Brain microvascular endothelial cell (primary cell): ENCODE measurements around the gene PSMG4.
A peak's percentile ranks its signal among the peaks of the same experiment; 100 is the strongest.

Experiments used
- DNase-seq: peaks from one replicate; pipeline ENCODE4 v3.0.0-alpha.2; 2020
- H3K27ac ChIP-seq: fragments of 250-450 bp; sonication (Bioruptor Pico); 2 replicates; pipeline ENCODE4 v1.5.1; 2020; ENCODE audit warnings: mild to moderate bottlenecking, moderate library complexity
- H3K27me3 ChIP-seq: fragments of 250-450 bp; sonication (Bioruptor Pico); replicated peaks from 2 replicates; pipeline ENCODE4 v1.5.1; 2020; ENCODE audit warnings: mild to moderate bottlenecking
- H3K36me3 ChIP-seq: fragments of 250-450 bp; sonication (Bioruptor Pico); replicated peaks from 2 replicates; pipeline ENCODE4 v1.5.1; 2020; ENCODE audit warnings: mild to moderate bottlenecking
- H3K4me3 ChIP-seq: 2 replicates; pipeline ENCODE4 v1.5.1; 2011; ENCODE audit warnings: low read depth, mild to moderate bottlenecking, control low read depth, low read length, moderate library complexity
- in situ Hi-C: cut with HindIII; loops from 2 replicates; pipeline ENCODE4 v1.10.0; 2017; ENCODE audit warnings: low sequenced_read_pairs, low pct_ligation_motif_present
- TF ChIP-seq, protein P1 (sequence below): IDR thresholded peaks from 2 replicates; pipeline ENCODE4 v1.5.1; 2011; ENCODE audit warnings: low read depth, mild to moderate bottlenecking, moderate library complexity, low read length, control low read depth, inconsistent platforms; ENCODE audit errors: missing control alignments

The PSMG4 gene

DNA sequence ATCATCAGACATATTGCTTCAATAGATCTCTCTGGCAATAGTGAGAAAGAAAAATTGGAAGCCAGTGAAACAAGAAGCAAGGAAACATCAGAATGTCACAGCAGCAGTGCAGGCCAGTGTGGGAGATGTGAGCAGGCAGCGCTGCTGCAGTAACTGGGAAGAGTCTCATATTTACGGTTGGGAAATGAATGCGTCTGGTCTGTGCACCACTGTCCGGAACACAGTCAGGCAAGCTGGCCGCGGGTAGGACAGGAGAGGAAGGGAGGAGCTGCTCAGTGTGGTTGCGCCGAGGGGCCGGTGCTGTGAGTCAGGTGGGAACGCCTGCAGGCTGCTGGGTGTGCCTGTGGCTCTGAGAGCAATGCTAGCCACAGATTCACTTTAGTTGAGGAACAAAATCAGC, 6.4 kb upstream of the PSMG4 start:
- Histone ChIP-seq H3K27me3 (no peaks in the 10 kb centered on the region), H3K4me3 (no peak overlapping the region), H3K36me3 (no peaks in the 10 kb centered on the region), H3K27ac (no peak overlapping the region)
- TF ChIP-seq, protein P1, sequence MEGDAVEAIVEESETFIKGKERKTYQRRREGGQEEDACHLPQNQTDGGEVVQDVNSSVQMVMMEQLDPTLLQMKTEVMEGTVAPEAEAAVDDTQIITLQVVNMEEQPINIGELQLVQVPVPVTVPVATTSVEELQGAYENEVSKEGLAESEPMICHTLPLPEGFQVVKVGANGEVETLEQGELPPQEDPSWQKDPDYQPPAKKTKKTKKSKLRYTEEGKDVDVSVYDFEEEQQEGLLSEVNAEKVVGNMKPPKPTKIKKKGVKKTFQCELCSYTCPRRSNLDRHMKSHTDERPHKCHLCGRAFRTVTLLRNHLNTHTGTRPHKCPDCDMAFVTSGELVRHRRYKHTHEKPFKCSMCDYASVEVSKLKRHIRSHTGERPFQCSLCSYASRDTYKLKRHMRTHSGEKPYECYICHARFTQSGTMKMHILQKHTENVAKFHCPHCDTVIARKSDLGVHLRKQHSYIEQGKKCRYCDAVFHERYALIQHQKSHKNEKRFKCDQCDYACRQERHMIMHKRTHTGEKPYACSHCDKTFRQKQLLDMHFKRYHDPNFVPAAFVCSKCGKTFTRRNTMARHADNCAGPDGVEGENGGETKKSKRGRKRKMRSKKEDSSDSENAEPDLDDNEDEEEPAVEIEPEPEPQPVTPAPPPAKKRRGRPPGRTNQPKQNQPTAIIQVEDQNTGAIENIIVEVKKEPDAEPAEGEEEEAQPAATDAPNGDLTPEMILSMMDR, result no peak
- no peak for DNase-seq
- in situ Hi-C loops, result no loop called here

DNA sequence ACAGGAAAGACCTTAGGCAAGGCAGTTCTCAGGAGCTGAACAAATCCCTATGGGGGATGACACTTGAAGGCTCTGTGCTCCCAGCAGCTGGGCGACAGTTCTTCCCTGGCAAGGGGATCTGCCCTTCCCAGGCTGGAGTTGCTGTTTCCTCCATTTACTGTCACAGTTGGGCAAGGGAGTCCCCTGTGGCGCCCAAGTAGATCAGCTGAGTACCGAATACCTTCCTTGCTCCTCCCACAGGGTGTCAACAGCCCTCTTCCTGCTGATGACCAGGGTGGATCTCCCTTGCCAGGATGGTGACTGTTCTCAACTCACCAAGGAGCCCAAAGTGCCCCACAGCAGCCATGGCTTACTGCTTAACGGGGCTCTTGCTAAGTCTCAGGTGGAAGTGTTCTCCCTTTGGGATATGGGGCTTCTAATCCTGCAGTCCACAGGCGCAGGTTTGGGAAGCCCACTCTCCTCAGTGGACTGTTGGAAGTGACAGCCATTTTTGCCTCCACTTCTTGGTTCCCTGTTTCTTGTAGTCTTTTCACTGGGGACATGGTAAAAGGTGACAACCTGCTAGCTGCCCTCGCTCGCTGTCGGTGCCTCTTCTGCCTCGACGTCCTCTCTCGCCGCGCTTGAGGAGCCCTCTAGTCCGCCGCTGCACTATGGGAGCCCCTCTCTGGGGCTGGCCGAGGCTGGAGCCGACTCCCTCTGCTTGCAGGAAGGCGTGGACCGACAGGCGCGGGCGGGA, 5.7 kb upstream of the PSMG4 start:
- no peaks in the 10 kb centered on the region for H3K36me3 ChIP-seq
- no peak overlapping the region for H3K4me3 ChIP-seq
- in situ Hi-C loops, result no loop called here
- TF ChIP-seq, protein P1, result no peak
- no peaks in the 10 kb centered on the region for H3K27me3 ChIP-seq
- DNase-seq, result no peak
- no peak overlapping the region for H3K27ac ChIP-seq

DNA sequence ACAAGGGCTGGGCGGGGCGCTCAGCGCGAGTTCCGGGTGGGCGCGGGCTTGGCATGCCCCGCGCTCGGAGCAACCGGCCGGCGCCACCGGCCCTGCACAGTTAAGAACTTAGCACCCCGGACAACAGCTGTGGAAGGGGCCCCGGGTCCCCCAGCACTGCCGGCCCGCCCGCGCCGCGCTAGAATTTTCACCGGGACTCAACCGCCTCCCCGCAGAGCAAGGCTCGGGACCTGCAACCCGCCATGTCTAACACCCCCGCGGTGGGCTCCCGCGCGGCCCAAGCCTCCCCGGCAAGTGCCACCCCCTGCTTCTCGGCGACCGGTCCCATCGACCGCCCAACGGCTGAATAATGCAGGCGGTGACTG, 5.2 kb upstream of the PSMG4 start:
- Histone ChIP-seq H3K27ac (no peak overlapping the region), H3K27me3 (no peaks in the 10 kb centered on the region), H3K4me3 (no peak overlapping the region), H3K36me3 (no peaks in the 10 kb centered on the region)
- DNase-seq, result no peak
- TF ChIP-seq, protein P1, result no peak
- in situ Hi-C loops, result no loop called here

DNA sequence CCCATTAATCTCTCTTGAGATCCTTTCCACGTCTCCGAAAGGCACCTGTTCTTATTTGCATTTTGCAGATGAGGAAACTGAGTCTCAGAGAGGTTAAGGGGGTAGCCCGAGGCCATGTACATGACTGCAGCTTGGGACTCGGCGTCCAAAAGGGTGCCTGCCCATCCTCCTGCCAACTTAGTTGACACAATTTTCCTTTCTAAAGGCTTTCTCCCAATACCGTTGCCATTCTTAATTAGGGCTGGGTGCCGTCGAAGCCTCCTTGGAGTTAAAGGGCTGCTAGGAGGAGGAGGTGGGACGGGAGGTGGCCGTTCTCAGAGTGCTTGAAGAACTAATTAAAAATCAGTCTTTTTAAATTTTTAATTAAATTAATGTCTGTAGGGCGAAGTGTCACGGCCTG, 546 bp upstream of the PSMG4 start:
- DNase-seq, result no peak
- no peak overlapping the region for H3K27ac ChIP-seq

DNA sequence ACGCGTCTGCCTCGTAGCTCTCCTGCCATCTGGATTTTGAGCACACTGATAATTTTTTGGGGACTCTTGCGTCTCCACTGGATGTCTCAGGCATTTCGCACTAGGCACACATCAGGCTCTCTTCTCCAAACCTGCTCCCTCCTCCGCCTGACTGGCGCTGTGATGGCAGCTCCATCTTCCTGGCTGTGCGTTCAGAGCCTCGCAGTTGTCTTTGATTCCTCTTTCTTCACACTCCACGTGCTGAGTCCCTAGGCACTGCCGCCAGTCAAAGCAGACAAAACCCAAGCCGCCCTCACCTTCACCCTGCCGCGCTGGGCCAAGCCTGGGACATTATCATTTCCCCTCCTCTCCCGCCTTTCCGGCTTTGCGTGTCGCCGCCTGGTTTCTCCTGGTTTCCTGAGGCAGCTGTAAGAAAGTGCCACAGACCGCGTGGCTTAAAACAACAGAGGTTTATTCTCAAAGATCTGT, 778 bp downstream of the PSMG4 start:
- peaks cover 12% of the 10 kb centered on the region for H3K36me3 ChIP-seq
- H3K4me3 ChIP-seq, result peak overlapping the region; percentile 94
- peak overlapping the region; percentile 54 for H3K27ac ChIP-seq
- peak; percentile 34 for DNase-seq
- in situ Hi-C loops, result no loop called here
- TF ChIP-seq, protein P1, result peak; percentile 25
- H3K27me3 ChIP-seq, result no peaks in the 10 kb centered on the region

More for the DNA sequence above, 546 bp upstream of the PSMG4 start:
- no peaks in the 10 kb centered on the region for H3K27me3 ChIP-seq
- no peaks in the 10 kb centered on the region for H3K36me3 ChIP-seq
- H3K4me3 ChIP-seq, result peak overlapping the region; percentile 51
- in situ Hi-C loops, result no loop called here
- TF ChIP-seq, protein P1, result no peak

DNA sequence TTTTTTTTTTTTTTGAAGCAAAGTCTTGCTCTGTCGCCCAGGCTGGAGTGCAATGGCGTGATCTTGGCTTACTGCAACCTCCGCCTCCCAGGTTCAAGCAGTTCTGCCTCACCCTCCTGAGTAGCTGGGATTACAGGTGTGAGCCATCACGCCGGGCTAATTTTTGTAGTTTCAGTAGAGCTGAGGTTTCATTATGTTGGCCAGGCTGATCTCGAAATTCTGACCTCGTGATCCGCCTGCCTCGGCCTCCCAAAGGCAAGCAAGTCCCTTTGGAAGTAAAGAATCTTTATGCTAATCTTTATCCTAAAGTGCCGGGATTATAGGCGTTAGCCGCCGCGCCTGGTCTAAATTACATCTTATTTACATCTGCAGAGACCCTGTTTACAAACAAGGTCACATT, 1.5 kb downstream of the PSMG4 start:
- Histone ChIP-seq H3K4me3 (no peak overlapping the region), H3K27ac (no peak overlapping the region), H3K36me3 (peaks cover 14% of the 10 kb centered on the region), H3K27me3 (no peaks in the 10 kb centered on the region)
- no peak for DNase-seq
- TF ChIP-seq, protein P1, result no peak
- in situ Hi-C loops, result no loop called here
